ENCODE results near the gene FAR2.

FAR2 gene

DNA sequence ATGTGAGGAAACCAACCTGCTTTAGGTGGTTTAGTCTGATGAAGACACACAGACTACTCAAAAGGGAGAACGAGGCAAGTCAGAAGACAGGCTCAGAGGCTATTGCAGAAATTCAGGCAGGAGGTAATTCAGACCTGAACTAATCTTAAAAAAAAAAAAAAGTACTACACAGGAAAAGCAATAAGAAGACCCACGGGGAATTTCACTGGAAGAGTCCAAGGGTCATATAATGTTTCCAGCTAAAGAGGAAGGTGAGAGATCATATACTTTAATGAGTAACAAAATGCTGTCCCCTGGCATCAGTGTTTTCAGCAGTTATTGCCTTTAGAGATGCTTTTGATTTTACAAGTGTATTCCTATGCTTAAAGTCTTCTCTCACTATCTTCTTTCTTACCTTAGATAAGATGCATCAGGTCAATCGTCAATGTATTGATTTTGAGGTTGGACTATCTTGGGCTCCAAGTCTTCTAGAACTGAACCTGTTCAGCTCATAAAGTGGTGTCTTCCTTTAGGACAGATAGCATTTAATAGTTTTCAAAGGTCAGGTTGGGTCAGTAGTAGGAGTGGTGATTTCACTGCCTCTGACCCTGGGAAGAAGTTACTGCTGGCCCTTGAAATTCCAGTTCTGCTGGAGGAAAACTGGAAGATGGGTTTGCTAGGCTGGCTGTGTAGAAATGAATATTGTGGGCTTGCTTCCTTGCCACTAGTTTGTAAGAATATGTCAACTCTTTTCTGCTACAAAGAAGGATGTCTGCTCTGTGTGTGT lies 60.0 kb downstream of the FAR2 start:
- DNase-seq = no peak

DNA sequence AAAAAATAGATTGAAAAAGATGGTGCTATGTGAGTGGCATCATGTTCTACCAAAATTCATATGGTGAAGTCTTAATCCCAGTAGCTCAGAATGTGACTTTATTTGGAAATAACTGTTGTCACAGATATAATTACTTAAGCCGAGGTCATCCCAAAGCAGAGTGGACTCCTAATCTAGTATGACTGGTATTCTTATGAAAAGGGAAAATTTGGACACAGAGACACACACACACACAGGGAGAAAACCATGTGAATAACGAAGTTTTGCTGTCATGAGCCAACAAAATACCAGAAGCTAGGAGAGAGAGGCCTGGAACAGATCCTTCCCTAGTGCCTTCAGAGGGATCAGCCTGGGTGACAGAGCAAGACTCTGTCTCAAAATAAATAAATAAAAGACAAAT lies 62.6 kb downstream of the FAR2 start:
- DNase-seq = no peak

DNA sequence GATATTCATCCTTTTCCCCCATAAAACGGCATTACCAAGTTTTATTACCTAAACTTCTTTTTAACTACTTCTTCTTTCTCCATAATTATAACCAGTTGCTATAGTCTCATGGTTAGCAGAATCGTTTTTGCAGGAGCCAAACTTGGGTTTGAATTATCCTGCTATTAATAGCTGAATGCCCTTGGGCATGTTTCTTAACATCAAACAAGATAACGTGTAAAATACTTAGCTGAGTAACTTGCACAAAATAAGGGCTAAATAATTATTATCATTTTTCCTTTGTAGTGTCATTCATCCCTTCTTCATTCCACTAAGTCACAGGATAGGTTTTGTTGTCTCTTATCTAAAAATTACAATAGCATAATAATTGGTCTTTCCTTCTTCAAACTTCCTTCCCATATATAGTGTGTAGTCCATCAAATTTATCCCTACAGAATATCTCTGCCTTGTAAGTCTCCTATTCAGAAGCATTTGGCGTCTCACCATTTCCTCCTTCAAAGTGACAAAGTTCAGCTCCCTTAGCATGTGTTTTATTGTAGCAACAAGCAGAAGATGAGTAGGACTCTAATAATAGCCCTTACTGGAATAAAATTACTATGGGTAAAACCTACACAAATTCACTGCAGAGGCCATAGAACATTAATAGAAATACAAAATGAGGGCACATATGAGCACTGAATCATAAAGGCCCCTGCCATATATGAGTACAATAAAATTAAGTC lies 63.8 kb downstream of the FAR2 start:
- DNase-seq = no peak

DNA sequence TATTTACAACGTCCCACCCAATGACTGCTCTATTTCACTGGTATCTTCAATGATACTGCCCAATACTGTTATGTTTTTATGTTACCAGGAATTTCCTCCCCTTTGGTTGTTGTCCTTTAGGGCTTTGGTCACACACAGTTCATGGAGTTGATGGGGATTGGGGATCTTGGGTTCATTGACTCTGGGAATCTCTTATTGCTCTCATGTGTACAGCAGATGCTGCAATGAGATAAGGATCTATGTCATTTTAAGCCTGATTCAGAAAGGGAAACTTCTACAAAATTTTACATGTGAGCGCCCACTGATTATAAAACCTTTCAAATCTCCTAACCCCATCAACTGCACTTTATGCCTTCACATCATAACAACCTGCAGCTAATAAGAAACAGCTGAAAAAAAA lies 67.2 kb downstream of the FAR2 start:
- no peak for DNase-seq

DNA sequence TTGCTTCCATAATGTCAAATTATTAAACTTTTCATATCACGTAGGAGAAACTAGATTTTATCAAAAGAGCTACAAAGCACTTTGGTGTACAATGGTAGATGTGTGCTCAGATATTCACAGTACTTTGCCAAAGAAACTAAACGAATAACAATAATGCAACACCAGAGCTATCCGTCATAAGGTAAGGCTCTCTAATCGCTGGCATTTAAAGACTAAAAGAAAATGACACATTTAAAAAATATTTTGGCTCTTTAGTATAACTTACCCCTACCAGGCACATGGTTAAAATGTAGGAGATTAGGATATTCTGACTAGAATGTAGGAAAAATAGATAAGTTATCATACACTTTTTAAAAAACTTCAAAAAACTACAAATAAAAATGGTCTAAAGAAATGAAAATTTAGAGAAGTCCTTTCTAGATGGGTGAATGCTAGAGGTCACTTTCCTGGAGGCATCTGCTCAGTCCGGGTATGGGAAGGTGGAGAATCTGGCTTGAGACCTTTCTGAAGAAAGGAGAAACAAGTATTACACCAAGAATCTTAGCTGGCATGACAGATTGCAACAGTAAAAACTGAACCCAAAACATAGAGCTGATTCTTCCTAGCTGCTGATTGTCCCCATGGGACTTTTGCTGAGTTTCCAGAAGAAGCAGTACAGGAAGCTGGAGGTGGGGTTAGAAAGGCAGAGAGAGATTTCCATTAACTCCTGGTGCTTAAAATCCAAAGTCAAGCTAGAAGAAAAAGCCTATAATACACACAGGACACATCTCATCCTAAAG lies 67.9 kb downstream of the FAR2 start:
- no peak for DNase-seq

DNA sequence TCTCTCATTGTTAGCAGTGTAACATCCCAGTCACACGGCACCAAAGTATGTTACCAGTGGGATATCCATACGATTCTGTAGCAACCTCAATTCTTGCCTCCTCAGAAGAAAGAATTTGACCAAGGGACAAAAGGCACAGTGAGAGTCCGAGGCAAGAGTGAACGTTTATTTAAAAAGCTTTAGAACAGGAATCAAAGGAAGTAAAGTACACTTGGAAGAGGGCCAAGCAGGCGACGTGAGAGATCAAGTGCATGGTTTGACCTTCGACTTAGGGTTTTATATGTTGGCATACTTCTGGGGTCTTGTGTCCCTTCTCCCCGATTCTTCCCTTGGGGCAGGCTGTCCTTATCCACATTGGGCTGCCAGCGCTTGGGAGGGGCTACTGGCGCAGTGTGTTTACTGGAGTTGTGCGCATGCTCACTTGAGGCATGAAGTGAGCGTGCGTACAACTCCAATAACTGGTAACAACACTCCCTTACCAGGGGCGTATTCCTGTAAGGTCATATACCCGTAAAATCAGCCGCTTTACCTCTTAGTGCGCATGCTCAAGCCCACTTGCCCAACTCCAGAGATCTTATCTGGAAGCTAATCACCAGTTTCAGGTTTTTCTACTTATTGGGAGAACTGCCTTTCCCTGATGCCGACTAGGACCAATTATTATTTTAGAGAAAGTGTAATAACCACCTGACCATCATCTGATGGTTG lies 71.7 kb downstream of the FAR2 start:
- no peak for DNase-seq

DNA sequence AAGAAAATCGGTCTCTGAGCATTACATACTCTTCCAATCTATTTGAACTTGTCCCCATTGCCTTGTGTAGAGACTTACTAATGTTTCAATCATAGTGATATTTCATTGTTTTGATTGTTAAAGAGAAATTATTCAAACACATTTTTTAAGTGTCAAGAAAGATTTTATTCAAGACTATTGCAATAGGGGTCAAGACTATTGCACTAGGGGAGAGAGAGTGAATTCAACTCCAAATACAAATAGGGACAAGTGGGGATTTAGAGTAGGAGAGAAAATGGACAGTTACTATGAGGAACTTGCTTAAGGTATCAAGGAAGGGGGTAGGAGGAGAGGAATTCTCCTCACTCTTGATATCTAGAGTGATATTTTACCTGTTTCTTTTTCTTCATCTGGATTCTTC lies 73.1 kb downstream of the FAR2 start:
- no peak for DNase-seq

DNA sequence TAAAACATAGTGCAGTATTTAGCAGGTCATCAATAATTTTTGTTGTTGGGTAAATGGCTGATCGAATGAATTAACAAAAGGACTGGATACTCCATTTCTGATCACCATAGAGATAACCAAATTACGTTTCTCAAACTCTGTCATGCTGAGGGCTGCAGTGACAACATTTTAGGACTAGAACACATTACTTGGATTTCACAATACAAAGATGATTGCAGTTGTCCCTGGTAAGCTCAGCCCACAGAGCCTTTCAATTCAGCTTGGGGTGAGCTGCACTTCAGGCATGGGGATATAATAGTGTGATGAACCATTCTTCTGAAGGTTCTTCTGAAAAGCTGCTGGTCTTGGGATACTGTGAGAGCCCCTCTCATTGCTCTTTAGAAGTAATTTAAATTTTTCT lies 74.3 kb downstream of the FAR2 start:
- no peak for DNase-seq

DNA sequence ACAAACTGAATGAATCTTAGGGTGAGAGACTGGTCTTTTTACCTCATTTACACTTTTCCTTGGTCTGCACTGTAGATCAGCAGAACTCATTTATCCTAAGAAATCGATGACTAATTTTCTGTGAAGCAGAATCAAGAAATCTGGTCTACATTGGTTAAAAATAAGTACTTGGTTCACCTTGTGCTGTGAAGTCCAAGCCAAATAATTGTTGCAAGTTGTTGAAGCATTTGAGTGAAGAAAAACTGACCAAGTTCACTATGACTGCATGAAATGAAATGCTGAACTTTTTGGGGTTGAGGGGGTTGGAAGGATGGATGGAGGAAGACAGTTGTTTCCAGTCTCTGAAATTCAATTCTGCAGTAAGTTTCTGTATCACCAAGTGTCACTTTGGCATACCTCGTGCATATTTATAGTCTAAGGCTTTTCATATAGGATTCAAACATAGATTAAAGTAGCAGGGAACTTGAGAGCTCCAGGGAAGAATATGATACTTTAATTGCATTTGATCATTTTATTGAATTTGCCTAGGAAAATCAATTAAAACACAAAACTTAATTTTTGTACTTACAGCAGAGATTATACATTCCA lies 75.0 kb downstream of the FAR2 start:
- no peak for DNase-seq

DNA sequence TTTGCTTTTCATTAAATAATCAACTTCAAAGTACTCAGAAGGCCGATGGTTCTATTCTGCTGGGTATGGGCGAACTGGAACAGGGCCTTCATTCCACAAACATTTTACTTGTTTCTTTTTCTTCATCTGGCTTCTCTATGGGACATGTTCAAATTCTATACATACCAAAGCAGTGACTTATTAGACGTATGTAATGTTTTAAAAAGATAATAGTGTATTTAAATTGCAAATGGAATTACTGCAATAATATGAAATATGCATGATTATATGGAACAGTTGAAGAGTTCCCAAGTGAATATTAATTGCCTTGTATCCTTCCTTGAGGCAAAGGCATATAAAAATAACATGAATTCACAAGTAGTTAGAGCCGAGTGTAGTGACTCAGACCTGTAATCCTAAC lies 75.5 kb downstream of the FAR2 start:
- no peak for DNase-seq

DNA sequence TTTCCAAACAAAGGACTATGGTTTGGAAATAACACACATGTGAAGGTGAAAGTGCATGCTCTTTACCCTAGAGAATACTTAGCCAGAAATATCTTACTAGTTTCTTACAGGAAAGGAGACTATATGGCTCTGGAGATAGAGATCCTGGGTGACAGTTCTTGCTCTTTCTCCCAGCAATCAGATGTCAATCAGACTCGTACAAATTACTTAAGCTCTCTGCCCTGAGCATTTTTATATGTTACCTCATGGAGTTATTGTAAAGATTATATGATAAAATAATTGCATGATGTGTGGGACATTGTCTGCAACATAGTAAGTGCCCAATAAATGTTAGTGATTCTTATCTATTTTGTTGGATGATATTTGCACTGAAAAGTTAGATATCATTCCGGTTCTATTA lies 76.8 kb downstream of the FAR2 start:
- no peak for DNase-seq

DNA sequence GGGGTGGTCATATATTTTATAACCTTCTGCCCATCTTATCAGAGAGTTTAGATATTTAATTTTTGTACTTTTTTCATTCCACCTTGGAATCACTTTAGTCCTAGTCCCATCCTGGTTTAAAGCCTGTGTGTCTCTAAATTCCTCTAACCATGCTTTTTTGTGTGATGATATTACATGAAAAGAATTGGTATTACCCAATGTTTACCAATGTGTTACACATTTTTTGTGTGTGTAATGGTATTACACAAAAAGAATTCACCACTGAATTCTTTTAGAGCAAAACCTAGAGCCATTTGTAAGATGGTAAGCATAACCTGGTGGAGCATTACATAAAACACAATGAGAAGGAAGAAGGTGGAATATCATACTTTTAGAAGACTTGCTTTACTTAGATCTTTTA lies 77.5 kb downstream of the FAR2 start:
- no peak for DNase-seq

DNA sequence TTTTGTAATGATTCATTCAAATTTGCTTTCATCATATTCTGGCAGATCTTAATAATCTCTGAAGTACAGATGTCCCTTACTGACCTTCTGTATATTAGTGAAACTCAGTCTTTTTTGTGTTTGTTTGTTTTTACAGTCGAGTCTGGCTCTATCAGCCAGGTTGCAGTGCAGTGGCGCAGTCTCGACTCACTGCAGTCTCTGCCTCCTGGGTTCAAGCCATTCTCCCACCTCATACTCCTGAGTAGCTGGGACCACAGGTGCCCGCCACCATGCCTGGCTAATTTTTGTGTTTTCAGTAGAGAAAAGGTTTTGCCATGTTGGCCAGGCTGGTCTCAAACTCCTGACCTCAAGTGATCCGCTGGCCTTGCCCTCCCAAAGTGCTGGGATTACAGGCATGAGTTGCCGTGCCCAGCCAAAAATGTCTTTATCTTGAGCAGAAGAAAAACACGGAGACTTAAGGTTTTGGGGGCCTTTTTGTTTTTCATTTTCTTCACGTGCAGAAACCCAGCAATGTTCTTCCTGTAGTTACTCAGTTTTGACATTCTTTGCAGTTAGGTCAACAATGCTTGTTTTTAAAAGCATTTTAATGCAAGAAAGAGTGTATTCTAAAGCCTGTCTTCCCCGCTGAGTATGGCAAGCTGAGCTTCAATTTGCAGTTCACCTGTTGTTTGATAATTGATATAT lies 79.5 kb downstream of the FAR2 start:
- no peak for DNase-seq

DNA sequence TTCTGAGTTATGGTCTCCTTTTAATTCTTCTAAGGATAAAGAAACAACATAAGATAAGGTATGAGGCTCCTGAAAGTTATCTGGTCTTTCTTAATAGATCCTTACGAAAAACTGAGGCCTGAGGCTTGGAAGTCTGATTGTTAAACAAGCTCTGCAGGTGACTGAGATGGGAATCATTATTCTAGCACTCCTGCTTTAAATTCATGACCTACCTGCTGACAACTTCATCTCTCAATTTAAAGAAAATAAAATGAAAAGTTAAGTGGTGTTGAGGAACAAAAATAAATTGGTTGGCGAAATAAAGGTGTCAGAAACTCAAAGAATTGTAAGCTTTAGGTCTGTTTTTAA lies 80.1 kb downstream of the FAR2 start:
- DNase-seq = no peak

DNA sequence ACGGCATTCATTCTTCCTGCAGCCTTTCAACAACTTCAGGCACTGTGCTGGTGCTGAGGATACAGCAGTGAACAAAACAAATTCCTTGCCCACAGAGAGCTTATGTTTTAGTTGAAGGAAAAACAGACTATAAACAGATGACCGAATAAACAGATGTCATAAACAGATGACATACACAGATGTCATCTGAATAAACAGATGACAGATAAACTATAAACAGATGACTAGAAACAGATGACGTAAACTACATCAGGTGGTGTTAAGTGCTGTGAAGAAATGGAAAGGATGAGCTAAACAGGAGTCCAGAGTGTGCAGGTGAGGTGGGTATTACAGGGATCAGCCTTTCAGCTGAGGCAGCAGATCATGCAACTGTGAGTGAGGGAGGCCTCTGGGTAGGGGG lies 80.9 kb downstream of the FAR2 start:
- DNase-seq = no peak

DNA sequence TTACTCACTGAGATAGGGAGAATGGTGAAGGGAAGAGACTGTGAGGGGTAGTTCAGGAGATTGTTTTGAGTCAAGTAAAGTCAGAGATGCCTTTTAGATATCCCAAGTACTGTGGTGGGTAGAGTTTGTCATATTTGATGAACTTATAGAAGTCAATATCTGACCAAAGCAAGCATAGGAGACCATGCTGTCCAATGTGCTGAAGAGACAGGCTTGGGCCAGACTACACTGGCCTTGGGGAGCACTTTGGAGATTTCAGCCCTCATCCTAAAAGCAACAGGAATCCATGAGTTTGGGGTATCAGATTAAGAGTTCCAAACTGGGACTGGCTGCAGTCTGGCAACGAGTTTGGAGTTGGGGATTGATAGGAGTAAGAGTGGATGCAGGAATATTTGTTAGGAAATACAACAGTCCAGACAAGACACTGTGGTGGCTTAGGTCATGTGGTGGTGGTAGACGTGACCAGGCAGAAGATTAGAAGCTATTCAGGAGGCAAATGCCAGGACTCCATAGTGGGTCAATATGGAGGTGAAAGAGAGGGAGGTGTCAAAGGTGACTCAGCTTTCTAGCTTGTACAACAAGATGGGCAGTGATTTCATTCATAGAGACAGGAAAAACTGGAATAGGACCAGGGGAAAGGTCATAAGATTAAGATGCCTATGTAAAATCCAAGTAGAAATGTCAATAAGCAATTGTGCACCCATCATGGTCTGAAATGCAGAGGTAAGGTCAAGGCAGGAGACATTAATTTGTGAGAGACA lies 81.9 kb downstream of the FAR2 start:
- no peak for DNase-seq

DNA sequence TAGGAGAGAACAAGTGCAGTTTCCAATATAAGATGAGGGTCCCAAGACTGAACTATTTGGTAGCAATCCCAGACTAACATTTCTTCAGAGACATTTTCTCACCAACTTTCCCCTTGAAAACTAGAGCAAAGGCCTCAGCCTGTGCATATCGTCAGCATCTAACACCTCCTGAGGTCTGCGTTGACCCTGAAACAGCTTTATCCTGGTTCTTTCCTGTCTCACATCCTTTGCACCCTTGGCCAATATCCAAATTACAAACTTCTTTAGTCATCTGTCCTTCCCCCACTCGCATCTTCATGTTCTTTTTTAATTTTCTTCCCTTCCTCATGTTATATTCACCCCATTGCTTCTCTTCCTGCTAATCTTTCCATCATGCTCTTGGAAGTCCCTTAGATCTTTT lies 83.0 kb downstream of the FAR2 start:
- DNase-seq = no peak

DNA sequence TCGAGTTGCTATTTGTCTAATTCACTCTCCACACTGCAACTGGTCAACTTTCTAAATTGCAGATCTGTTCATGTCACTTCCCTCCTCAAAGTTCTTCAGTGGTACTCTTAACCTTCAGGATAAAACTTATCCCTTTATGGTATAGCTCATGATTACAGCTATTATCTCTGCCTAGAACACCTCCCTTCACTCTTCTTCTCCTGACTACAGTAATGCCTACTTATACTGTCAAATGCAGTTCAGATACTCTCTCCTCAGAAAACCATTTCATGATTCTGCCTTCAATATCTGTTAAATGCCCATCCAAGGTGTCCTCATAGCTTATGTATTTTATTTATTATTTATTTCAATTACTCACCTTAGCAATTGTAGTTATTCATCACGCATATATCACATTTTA lies 85.5 kb downstream of the FAR2 start:
- DNase-seq = no peak

DNA sequence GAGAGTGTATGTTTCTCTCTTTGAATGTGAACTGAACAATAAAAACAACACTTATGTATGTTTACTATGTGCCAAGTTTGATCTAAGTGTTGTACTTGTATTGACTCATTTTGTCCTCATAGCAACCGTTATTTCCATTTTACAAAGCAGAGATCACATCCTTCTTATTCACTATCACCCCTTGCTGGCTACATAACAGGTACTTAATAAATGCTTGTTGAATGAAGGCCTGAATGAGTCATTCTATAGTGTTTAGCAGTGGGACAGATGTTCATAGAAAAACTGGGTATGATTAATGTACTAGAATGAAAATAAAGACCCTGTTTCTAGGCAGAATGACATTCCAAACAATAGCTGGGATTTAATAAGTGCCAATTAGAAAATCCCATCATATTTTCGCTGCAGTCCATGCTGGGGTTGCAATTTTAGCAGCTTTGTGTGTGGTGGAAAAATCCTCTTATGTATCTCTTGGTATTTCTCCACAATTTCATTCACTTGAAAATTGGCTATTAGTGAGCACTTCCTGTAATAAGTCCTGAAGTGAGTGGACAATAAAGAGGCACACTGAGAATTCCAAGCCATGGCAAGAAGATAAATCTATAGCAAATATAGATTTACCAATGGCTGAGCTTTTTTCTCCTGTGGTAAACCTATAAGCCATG lies 86.0 kb downstream of the FAR2 start:
- no peak for DNase-seq

DNA sequence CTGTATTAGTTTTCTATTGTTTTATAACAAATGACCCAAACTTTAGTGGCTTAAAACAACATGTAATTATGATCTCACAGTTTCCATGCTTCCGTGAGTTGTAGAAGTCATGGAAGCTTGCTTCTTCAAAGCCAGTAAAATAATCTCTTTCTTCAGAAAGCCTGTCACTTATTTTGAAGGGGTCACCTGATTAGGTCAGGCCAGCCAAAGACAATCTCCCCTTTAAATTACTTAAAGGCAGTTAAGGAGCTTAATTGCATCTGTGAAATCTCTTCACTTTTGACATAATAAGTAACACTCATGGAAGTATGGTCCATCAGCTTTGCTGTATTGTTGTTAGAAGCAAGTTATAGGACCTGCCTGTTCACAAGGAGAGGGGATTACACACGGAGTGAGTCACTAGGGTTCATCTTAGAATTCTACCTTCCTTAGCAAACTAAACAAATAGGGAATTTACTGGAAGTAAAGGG lies 89.8 kb downstream of the FAR2 start:
- no peak for DNase-seq

DNA sequence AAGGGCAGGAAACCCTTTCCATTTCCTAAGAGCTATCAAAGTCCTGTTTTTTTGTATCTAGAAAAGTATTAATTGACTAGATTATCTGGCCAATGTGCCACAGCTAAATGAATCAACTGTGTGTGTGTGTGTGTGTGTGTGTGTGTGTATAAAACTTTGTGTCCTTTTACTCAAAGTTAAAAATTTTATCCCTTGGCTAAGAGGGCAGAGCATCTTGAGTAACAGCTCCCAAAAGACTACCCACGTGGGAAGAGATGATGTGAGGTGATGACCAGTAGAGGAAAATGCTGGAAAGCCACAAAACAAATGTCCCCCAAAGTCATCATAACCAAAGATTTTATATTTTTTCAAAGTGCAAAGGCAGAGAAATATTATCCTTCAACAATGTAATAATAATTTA lies 90.3 kb downstream of the FAR2 start:
- DNase-seq = no peak

All from NCI-H1694 (cell line).